Measurements from ENCODE around the gene DGKB. TPM values are rescaled to one million over a fixed set of nuclear protein-coding genes. Genes with fewer than 3 reads are reported as not detected.

DGKB gene
- polyA plus RNA-seq, 1 of the 3 experiments (the other 2 are of a cell fraction), result 2.1 TPM

DNA sequence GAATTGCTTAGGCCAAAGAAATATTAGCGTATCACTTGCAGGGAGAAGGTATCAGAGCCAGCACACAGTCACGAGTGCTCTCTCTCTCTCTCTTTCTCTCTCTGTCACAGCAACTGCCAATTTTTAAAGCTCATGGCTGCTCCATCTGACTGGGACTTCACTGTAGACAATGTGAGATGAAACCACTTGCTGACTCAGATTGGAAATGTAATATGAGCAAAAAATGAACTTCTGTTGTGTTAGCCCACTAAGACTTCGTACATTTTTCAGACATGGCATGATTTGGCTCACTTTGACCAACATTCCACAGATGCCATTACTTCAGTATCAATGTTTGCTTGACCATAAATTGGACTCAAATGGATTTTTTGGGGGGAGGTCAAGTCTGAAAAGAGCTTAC lies 68.1 kb downstream of the DGKB start (continued):
- TF ChIP-seq, protein P1, sequence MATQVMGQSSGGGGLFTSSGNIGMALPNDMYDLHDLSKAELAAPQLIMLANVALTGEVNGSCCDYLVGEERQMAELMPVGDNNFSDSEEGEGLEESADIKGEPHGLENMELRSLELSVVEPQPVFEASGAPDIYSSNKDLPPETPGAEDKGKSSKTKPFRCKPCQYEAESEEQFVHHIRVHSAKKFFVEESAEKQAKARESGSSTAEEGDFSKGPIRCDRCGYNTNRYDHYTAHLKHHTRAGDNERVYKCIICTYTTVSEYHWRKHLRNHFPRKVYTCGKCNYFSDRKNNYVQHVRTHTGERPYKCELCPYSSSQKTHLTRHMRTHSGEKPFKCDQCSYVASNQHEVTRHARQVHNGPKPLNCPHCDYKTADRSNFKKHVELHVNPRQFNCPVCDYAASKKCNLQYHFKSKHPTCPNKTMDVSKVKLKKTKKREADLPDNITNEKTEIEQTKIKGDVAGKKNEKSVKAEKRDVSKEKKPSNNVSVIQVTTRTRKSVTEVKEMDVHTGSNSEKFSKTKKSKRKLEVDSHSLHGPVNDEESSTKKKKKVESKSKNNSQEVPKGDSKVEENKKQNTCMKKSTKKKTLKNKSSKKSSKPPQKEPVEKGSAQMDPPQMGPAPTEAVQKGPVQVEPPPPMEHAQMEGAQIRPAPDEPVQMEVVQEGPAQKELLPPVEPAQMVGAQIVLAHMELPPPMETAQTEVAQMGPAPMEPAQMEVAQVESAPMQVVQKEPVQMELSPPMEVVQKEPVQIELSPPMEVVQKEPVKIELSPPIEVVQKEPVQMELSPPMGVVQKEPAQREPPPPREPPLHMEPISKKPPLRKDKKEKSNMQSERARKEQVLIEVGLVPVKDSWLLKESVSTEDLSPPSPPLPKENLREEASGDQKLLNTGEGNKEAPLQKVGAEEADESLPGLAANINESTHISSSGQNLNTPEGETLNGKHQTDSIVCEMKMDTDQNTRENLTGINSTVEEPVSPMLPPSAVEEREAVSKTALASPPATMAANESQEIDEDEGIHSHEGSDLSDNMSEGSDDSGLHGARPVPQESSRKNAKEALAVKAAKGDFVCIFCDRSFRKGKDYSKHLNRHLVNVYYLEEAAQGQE (IDR thresholded peaks at IDR 0.05; ENCODE audit: low read depth, low read length), result peak; percentile 53; the same call in 1 of the 2 replicates
- TF ChIP-seq CHD2 (IDR thresholded peaks at IDR 0.05; ENCODE audit: low read length, partially characterized antibody), result no peak
- TF ChIP-seq SMC3 (IDR thresholded peaks at IDR 0.05; ENCODE audit: low read depth, low read length), result no peak; the same call in 1 of the 2 replicates
- peak; percentile 90 for TF ChIP-seq NFIC (IDR thresholded peaks at IDR 0.05; ENCODE audit: borderline replicate concordance)
- no peak for TF ChIP-seq FOXM1 (IDR thresholded peaks at IDR 0.05; ENCODE audit: low read depth)
- TF ChIP-seq RCOR1 (IDR thresholded peaks at IDR 0.05; ENCODE audit: low read length), result no peak
- TF ChIP-seq TAF1 (IDR thresholded peaks at IDR 0.05; ENCODE audit: borderline replicate concordance, low read depth, low read length), result no peak; the same call in 1 of the 2 replicates
- TF ChIP-seq ZBTB33 (IDR thresholded peaks at IDR 0.05; ENCODE audit: borderline replicate concordance, low read depth), result peak; percentile 84
- peak; percentile 94 for TF ChIP-seq TCF12 (IDR thresholded peaks at IDR 0.05)
- TF ChIP-seq RFX5 (IDR thresholded peaks at IDR 0.05; ENCODE audit: low read length), result no peak
- no peak for TF ChIP-seq RAD21 (IDR thresholded peaks at IDR 0.05; ENCODE audit: low read length)
- no peak for TF ChIP-seq NRF1 (IDR thresholded peaks at IDR 0.05; ENCODE audit: low read depth, low read length)
- peak; percentile 83; the same call in 1 of the 2 replicates for TF ChIP-seq SIN3A (IDR thresholded peaks at IDR 0.05; ENCODE audit: borderline replicate concordance, low read depth, low read length)
- TF ChIP-seq TEAD4 (IDR thresholded peaks at IDR 0.05; ENCODE audit: borderline replicate concordance, insufficient read depth), result peak; percentile 96
- TF ChIP-seq EP300 (IDR thresholded peaks at IDR 0.05; ENCODE audit: borderline replicate concordance in 1 of 2, low read depth in 1 of 2, low read length in 1 of 2), result peak; percentile 46 to 91; a peak in 3 of 4 replicates
- TF ChIP-seq EZH2phosphoT487 (IDR thresholded peaks at IDR 0.05; ENCODE audit: borderline replicate concordance, low read depth), result no peak
- TF ChIP-seq PBX3 (IDR thresholded peaks at IDR 0.05), result peak; percentile 87
- TF ChIP-seq MAX (IDR thresholded peaks at IDR 0.05; ENCODE audit: low read depth), result peak; percentile 89
- peak; percentile 80; the same call in 1 of the 2 replicates for TF ChIP-seq YY1 (IDR thresholded peaks at IDR 0.05; ENCODE audit: low read depth)
- TF ChIP-seq MXI1 (IDR thresholded peaks at IDR 0.05; ENCODE audit: low read depth, low read length), result no peak

All from SK-N-SH (cell line).